GM06990 (cell line): ENCODE results near the gene PTPRD.

ENCODE experiments used
- DNase-seq: peaks from one replicate; pipeline ENCODE4 v3.0.0-alpha.2; 2011; ENCODE audit not compliant: insufficient read length; ENCODE audit errors: extremely low read depth
- H3K27me3 ChIP-seq: replicated peaks from 2 replicates; pipeline ENCODE4 v1.6.0; 2011; ENCODE audit warnings: low read length; ENCODE audit not compliant: control insufficient read depth, insufficient read depth
- H3K36me3 ChIP-seq: 2 replicates; pipeline ENCODE4 v1.5.1; 2011; ENCODE audit warnings: low read length; ENCODE audit not compliant: control insufficient read depth, insufficient read depth
- H3K4me3 ChIP-seq: replicated peaks from 2 replicates; pipeline ENCODE4 v1.5.1; 2011; ENCODE audit warnings: low read depth, mild to moderate bottlenecking, control low read depth, low read length
- CTCF ChIP-seq: IDR thresholded peaks from 2 replicates; pipeline ENCODE4 v1.5.1; 2011; ENCODE audit warnings: low read length, control low read depth, mild to moderate bottlenecking, inconsistent platforms; ENCODE audit not compliant: insufficient read depth, poor library complexity, severe bottlenecking

PTPRD gene

GRCh38 chr9:8880060-8880459 lies 1732.7 kb downstream of the PTPRD start:
- Histone ChIP-seq H3K27me3 (no peaks in the 10 kb centered on the region), H3K36me3 (no peaks in the 10 kb centered on the region), H3K4me3 (no peak overlapping the region)
- DNase-seq = no peak
- no peak for TF ChIP-seq CTCF

- Histone ChIP-seq H3K36me3 (no peaks in the 10 kb centered on the region), H3K27me3 (no peaks in the 10 kb centered on the region), H3K4me3 (no peak overlapping the region)
- DNase-seq = no peak
- TF ChIP-seq CTCF = no peak
These were observed 1733.5 kb downstream of the PTPRD start for GRCh38 chr9:8879284-8879683.

DNA sequence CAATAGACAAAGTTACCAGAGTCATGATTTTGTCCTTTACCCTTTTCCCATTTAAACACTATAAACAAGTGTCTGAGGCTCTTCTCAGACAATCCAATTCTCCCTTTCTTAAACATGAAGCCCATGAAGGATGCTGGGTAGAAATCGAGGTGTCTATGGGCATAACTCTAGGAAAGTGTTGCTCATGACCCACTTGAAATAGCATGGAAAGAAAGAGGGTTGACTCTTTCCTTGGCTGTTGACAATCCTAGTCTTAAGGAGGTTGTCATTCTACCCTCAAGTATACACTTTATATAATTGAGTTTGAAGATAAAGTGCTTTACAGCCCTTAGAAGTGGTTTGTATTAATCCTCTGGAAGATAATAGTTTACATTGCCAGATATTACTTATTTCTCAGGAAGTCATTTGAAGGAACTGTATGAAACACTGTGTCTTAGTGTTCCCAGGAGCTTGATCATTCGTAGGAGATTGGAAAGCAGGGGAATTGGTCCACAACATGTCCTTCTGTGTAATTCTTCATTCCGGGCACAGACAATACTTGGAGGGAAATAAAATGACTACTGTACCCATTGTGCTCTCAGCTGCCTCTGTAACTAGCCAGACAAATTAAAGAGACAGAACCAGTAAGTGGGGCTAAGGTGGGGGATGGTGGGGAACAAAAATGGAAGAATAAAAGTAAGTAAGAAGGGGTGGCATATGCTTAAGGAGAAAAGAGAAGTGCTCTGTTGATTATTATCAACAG lies 1734.9 kb downstream of the PTPRD start:
- Histone ChIP-seq H3K4me3 (no peak overlapping the region), H3K36me3 (no peaks in the 10 kb centered on the region), H3K27me3 (no peaks in the 10 kb centered on the region)
- no peak for TF ChIP-seq CTCF
- DNase-seq = no peak

- no peak for DNase-seq
- Histone ChIP-seq H3K36me3 (no peaks in the 10 kb centered on the region), H3K27me3 (no peaks in the 10 kb centered on the region), H3K4me3 (no peak overlapping the region)
- TF ChIP-seq CTCF = no peak
These were observed 1736.5 kb downstream of the PTPRD start for GRCh38 chr9:8876303-8876702.

DNA sequence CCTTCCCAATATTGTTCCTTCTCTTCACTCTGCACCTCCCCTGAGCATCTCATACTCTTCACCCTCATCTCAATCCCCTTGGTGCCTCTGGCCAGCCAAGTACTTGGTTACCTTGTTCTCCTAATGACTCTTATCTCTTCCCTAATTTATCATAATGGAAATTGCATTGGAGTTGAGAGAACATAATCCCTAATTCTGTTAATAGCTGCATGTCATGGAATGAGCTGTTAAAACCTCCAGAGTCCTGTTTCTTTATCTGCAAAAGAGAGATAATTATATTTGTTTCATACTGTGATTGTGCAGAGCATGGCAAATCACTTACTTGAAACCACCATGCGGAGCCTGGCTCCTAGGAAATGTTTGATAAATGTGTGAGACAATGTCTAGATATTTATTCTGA lies 1738.3 kb downstream of the PTPRD start:
- no peak for DNase-seq
- TF ChIP-seq CTCF = no peak
- H3K27me3 ChIP-seq = no peaks in the 10 kb centered on the region
- H3K4me3 ChIP-seq = no peak overlapping the region
- no peaks in the 10 kb centered on the region for H3K36me3 ChIP-seq

- no peak for DNase-seq
- no peaks in the 10 kb centered on the region for H3K36me3 ChIP-seq
- H3K4me3 ChIP-seq = no peak overlapping the region
- TF ChIP-seq CTCF = no peak
- no peaks in the 10 kb centered on the region for H3K27me3 ChIP-seq
These were observed 1740.0 kb downstream of the PTPRD start for GRCh38 chr9:8872802-8873201.
